Astrocyte of the cerebellum (primary cell): ENCODE measurements around the gene BRD9.
"Not testable (repeated sequence)": the region's sequence is repeated elsewhere in the genome, so short reads cannot be mapped to it uniquely, and the experiment has no call there.

Experiments
- DNase-seq: peaks from one replicate; pipeline ENCODE4 v3.0.0-alpha.2; 2011; ENCODE audit warnings: low read depth
- H3K4me3 ChIP-seq: 2 replicates; pipeline ENCODE4 v1.5.1; 2011; ENCODE audit warnings: mild to moderate bottlenecking, low read depth, low read length, moderate library complexity
- in situ Hi-C: cut with HindIII; loops from 2 replicates; pipeline ENCODE4 v1.10.0; 2017; ENCODE audit warnings: low sequenced_read_pairs
- TF ChIP-seq, protein P1 (sequence below): IDR thresholded peaks from 2 replicates; pipeline ENCODE4 v1.5.1; 2012; ENCODE audit warnings: low read length, low read depth, moderate library complexity, mild to moderate bottlenecking; ENCODE audit errors: missing control alignments

BRD9 gene

DNA sequence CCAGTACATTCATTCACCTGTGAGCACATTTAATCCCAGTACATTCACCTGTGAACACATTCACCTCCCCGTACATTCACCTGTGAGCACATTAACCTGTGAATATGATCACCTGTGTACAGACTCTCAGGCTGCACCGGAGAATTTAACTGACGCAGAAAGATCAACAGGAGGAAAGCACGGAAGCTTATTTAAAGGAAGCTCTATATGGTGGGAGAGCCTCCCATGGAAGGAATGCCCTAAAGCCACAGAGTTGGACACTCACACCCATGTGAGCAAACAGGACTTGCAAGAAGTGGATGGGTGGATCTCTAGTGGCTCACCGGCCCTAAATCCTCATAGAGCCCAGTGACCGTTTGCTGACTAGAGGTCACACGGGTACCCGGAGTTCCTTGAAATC is 38.3 kb upstream of the BRD9 start:
- DNase-seq, result no peak
- TF ChIP-seq, protein P1, sequence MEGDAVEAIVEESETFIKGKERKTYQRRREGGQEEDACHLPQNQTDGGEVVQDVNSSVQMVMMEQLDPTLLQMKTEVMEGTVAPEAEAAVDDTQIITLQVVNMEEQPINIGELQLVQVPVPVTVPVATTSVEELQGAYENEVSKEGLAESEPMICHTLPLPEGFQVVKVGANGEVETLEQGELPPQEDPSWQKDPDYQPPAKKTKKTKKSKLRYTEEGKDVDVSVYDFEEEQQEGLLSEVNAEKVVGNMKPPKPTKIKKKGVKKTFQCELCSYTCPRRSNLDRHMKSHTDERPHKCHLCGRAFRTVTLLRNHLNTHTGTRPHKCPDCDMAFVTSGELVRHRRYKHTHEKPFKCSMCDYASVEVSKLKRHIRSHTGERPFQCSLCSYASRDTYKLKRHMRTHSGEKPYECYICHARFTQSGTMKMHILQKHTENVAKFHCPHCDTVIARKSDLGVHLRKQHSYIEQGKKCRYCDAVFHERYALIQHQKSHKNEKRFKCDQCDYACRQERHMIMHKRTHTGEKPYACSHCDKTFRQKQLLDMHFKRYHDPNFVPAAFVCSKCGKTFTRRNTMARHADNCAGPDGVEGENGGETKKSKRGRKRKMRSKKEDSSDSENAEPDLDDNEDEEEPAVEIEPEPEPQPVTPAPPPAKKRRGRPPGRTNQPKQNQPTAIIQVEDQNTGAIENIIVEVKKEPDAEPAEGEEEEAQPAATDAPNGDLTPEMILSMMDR, result no peak
- no peak overlapping the region for H3K4me3 ChIP-seq
- in situ Hi-C loops, result loop anchor here (25.0 kb wide), 2 partner anchors 231 to 381 kb away; no protein-coding TSS in a partner anchor

DNA sequence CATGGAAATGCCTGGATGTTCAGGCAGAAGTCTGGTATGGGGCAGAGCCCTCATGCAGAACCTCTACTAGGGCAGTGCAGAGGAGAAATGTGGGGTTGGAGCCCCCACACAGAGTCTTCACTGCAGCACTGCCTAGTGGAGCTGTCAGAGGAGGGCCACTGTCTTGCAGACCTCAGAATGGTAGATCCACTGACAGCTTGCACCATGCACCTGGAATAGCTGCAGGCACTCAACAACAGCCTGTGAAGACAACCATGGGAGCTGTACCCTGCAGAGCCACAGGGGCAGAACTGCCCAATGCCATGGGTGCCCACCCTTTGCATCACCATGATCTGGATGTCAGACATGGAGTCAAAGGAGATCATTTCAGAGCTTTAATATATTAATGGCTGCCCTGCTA is 37.0 kb upstream of the BRD9 start:
- TF ChIP-seq, protein P1, result no peak
- no peak for DNase-seq
- in situ Hi-C loops, result loop anchor here (25.0 kb wide), 2 partner anchors 233 to 383 kb away; no protein-coding TSS in a partner anchor
- no peak overlapping the region for H3K4me3 ChIP-seq

DNA sequence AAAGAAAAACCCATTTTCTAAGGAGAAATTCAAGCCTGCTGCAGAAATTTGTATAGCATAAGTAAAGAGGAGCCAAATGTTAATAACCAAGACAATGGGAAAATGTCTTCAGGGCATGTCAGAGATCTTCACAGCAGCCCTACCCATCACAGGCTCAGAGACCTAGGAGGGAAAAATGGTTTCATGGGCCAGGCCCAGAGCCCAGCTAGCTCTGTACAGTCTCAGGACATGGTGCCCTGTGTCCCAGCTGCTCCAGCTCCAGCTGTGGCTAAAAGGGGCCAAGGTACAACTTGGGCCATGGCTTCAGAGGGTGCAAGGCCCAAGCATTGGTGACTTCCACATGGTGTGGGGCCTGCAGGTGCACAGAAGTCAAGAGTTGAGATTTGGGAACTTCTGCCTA is 36.6 kb upstream of the BRD9 start:
- DNase-seq, H3K4me3 ChIP-seq: not testable (repeated sequence)
- in situ Hi-C loops, result loop anchor here (25.0 kb wide), 2 partner anchors 233 to 383 kb away; no protein-coding TSS in a partner anchor

- no peak for DNase-seq
- in situ Hi-C loops, result loop anchor here (25.0 kb wide), 2 partner anchors 235 to 385 kb away; no protein-coding TSS in a partner anchor
- H3K4me3 ChIP-seq, result peak overlapping the region; percentile 18
- TF ChIP-seq, protein P1, result peak; percentile 1
Measured at GRCh38 chr5:927172-928015, 34.8 kb upstream of the BRD9 start.

- in situ Hi-C loops, result loop anchor here (25.0 kb wide), 2 partner anchors 236 to 386 kb away; no protein-coding TSS in a partner anchor
- H3K4me3 ChIP-seq, result peak overlapping the region; percentile 18
- TF ChIP-seq, protein P1, result peak; percentile 36
- no peak for DNase-seq
Measured at GRCh38 chr5:926417-927171, 34.0 kb upstream of the BRD9 start.

GRCh38 chr5:923281-923873 is 30.8 kb upstream of the BRD9 start:
- in situ Hi-C loops, result no loop called here
- no peak overlapping the region for H3K4me3 ChIP-seq
- TF ChIP-seq, protein P1, result peak; percentile 90
- peak; percentile 27 for DNase-seq
